SU-DHL-6 (cell line): ENCODE results near the gene VEGFC.

Source experiments
- H2AFZ ChIP-seq: fragments of 200-600 bp; sonication (generic); 2 replicates; pipeline ENCODE4 v1.6.1; 2014; ENCODE audit warnings: low read depth, mild to moderate bottlenecking, moderate library complexity, mixed read lengths, antibody characterized with exemption, low read length; ENCODE audit not compliant: severe bottlenecking
- H3F3A ChIP-seq: fragments of 200-600 bp; shearing (Covaris generic); 2 replicates; pipeline ENCODE4 v1.6.0; 2016; ENCODE audit warnings: antibody characterized with exemption, mild to moderate bottlenecking; ENCODE audit not compliant: insufficient read depth
- H3K27ac ChIP-seq: fragments of 200-600 bp; sonication (generic); 2 replicates; pipeline ENCODE4 v1.5.1; 2016; ENCODE audit warnings: low read depth, mild to moderate bottlenecking, low read length, moderate library complexity, mixed read lengths
- H3K27me3 ChIP-seq: fragments of 200-600 bp; sonication (generic), shearing (Covaris generic); 2 replicates; pipeline ENCODE4 v1.6.0; 2014; ENCODE audit warnings: mild to moderate bottlenecking, low read length
- H3K36me3 ChIP-seq: fragments of 200-600 bp; sonication (generic); 2 replicates; pipeline ENCODE4 v1.6.1; 2014; ENCODE audit warnings: mild to moderate bottlenecking, low read length, mixed read lengths
- H3K4me2 ChIP-seq: fragments of 300-600, 200-600 bp; shearing (Covaris generic), sonication (generic); 2 replicates; pipeline ENCODE4 v1.6.0; 2014; ENCODE audit warnings: low read length, low read depth, mild to moderate bottlenecking; ENCODE audit not compliant: poor library complexity, severe bottlenecking
- H3K4me3 ChIP-seq: fragments of 200-600 bp; sonication (generic); 2 replicates; pipeline ENCODE4 v1.5.1; 2014; ENCODE audit warnings: antibody characterized with exemption, low read length, mild to moderate bottlenecking, mixed read lengths; ENCODE audit not compliant: insufficient read depth, poor library complexity, severe bottlenecking
- H3K79me2 ChIP-seq: fragments of 200-600 bp; sonication (generic); 2 replicates; pipeline ENCODE4 v1.6.1; 2014; ENCODE audit warnings: mild to moderate bottlenecking, low read length, moderate library complexity; ENCODE audit not compliant: insufficient read depth
- H3K9ac ChIP-seq: fragments of 200-600 bp; sonication (generic); 2 replicates; pipeline ENCODE4 v1.7.0; 2014; ENCODE audit warnings: mild to moderate bottlenecking, low read length
- H3K9me2 ChIP-seq: fragments of 200-600 bp; sonication (generic); replicated peaks from 2 replicates; pipeline ENCODE4 v1.6.1; 2014; ENCODE audit warnings: low read length; ENCODE audit not compliant: insufficient read depth
- H3K9me3 ChIP-seq: fragments of 200-600 bp; sonication (generic); 2 replicates; pipeline ENCODE4 v1.6.1; 2014; ENCODE audit warnings: low read length, mixed read lengths; ENCODE audit not compliant: insufficient read depth
- H4K20me1 ChIP-seq: fragments of 200-600 bp; sonication (generic); 2 replicates; pipeline ENCODE4 v1.6.1; 2014; ENCODE audit warnings: low read depth, mild to moderate bottlenecking, antibody characterized with exemption, low read length, moderate library complexity, mixed read lengths
- CTCF ChIP-seq: fragments of 200-600 bp; sonication (generic); IDR thresholded peaks from one replicate; pipeline ENCODE4 v1.5.1; 2017; ENCODE audit warnings: antibody characterized with exemption, mild to moderate bottlenecking, low read length, moderate library complexity; ENCODE audit not compliant: insufficient read depth, poor library complexity, severe bottlenecking
- EZH2phosphoT487 ChIP-seq: fragments of 200-600 bp; sonication (generic), shearing (Covaris generic); conservative IDR thresholded peaks from 2 replicates; pipeline ENCODE4 v1.6.1; 2018; ENCODE audit warnings: mild to moderate bottlenecking, antibody characterized with exemption, low read length, moderate library complexity, mixed read lengths

VEGFC gene

GRCh38 chr4:176761872-176762271 is 30.9 kb downstream of the VEGFC start:
- H3K9ac ChIP-seq = no peak overlapping the region
- no peak for TF ChIP-seq CTCF
- no peak for TF ChIP-seq EZH2phosphoT487
- no peaks in the 10 kb centered on the region for H3K36me3 ChIP-seq
- H2AFZ ChIP-seq = no peak overlapping the region
- no peaks in the 10 kb centered on the region for H3K9me2 ChIP-seq
- H3K9me3 ChIP-seq = no peaks in the 10 kb centered on the region
- H3K27me3 ChIP-seq = no peaks in the 10 kb centered on the region
- no peak overlapping the region for H3K4me2 ChIP-seq
- H4K20me1 ChIP-seq = no peaks in the 10 kb centered on the region
- no peaks in the 10 kb centered on the region for H3K79me2 ChIP-seq
- no peak overlapping the region for H3K27ac ChIP-seq
- no peaks in the 10 kb centered on the region for H3F3A ChIP-seq
- no peak overlapping the region for H3K4me3 ChIP-seq

- H3K4me3 ChIP-seq = no peak overlapping the region
- no peak overlapping the region for H3K27ac ChIP-seq
- H3K9me3 ChIP-seq = no peaks in the 10 kb centered on the region
- TF ChIP-seq CTCF (no peak), EZH2phosphoT487 (no peak)
- no peaks in the 10 kb centered on the region for H3K27me3 ChIP-seq
- no peak overlapping the region for H3K9ac ChIP-seq
- no peaks in the 10 kb centered on the region for H3K9me2 ChIP-seq
- H4K20me1 ChIP-seq = no peaks in the 10 kb centered on the region
- no peak overlapping the region for H2AFZ ChIP-seq
- H3K36me3 ChIP-seq = no peaks in the 10 kb centered on the region
- no peaks in the 10 kb centered on the region for H3F3A ChIP-seq
- H3K4me2 ChIP-seq = no peak overlapping the region
- no peaks in the 10 kb centered on the region for H3K79me2 ChIP-seq
These were observed 32.3 kb downstream of the VEGFC start for GRCh38 chr4:176760471-176760870.

- H4K20me1 ChIP-seq = no peaks in the 10 kb centered on the region
- no peaks in the 10 kb centered on the region for H3K9me3 ChIP-seq
- TF ChIP-seq CTCF = no peak
- TF ChIP-seq EZH2phosphoT487 = no peak
- H3F3A ChIP-seq = no peaks in the 10 kb centered on the region
- H3K4me2 ChIP-seq = no peak overlapping the region
- no peak overlapping the region for H2AFZ ChIP-seq
- no peaks in the 10 kb centered on the region for H3K9me2 ChIP-seq
- no peaks in the 10 kb centered on the region for H3K36me3 ChIP-seq
- H3K27ac ChIP-seq = no peak overlapping the region
- no peaks in the 10 kb centered on the region for H3K79me2 ChIP-seq
- no peak overlapping the region for H3K9ac ChIP-seq
- H3K4me3 ChIP-seq = no peak overlapping the region
- no peaks in the 10 kb centered on the region for H3K27me3 ChIP-seq
These were observed 34.0 kb downstream of the VEGFC start for GRCh38 chr4:176758731-176759130.
